Right lobe of liver (tissue), 6 donors: ENCODE measurements around the gene SNRNP48. TPM values are rescaled to one million over a fixed set of nuclear protein-coding genes. Genes with fewer than 3 reads are reported as not detected.

Experiments used
- ATAC-seq, 4 donors: fragments of 200-7000 bp; cut with Tn5 transposase; one replicate each; pipeline ENCODE4 v1.9.1; 2020; ENCODE audit warnings: mild to moderate bottlenecking in 4 of 4, moderate library complexity in 4 of 4
- DNase-seq, 3 donors: peaks; one replicate each; pipeline ENCODE4 v3.0.0-alpha.2; 2020
- H3K27ac ChIP-seq, 3 donors: fragments of 200-600 bp; one replicate each; pipeline ENCODE4 v1.8.0; 2022
- H3K27me3 ChIP-seq, 2 donors: fragments of 200-600 bp; one replicate each; pipeline ENCODE4 v1.8.0; 2022
- H3K36me3 ChIP-seq, 4 donors: fragments of 200-600 bp; sonication (generic) in 1 of 4; one replicate each; pipeline versions ENCODE4 v1.5.1 to v1.8.0; 2017 to 2022; ENCODE audit warnings: control low read depth in 1 of 4
- H3K4me1 ChIP-seq, 4 donors: fragments of 200-600 bp; sonication (generic) in 1 of 4; one replicate each; pipeline versions ENCODE4 v1.5.1 to v1.8.0; 2017 to 2022; ENCODE audit warnings: control low read depth in 1 of 4
- H3K4me3 ChIP-seq, 3 donors: fragments of 200-600 bp; one replicate each; pipeline ENCODE4 v1.8.0; 2022
- H3K9me3 ChIP-seq, 4 donors: fragments of 200-600 bp; sonication (generic) in 1 of 4; one replicate each; pipeline versions ENCODE4 v1.5.1 to v1.8.0; 2017 to 2022; ENCODE audit warnings: control low read depth in 1 of 4
- CTCF ChIP-seq, 4 donors: fragments of 200-600 bp in 3 of 4; fragments of 450-650 bp in 1 of 4; IDR thresholded peaks; one replicate each; pipeline versions ENCODE4 v1.5.1 to v1.8.0; 2016 to 2022; ENCODE audit warnings: antibody characterized with exemption in 4 of 4, mild to moderate bottlenecking in 2 of 4
- POLR2A ChIP-seq: fragments of 450-650 bp; IDR thresholded peaks from one replicate; pipeline ENCODE4 v1.6.1; 2017; ENCODE audit warnings: antibody characterized with exemption, mild to moderate bottlenecking
- WGBS: methylation state at CpG from one replicate; pipeline ENCODE4 v1.1.6; 2018; ENCODE audit warnings: low coverage, low lambda C conversion rate; ENCODE audit not compliant: insufficient coverage; ENCODE audit errors: missing lambda C conversion rate; 5-methylcytosine and 5-hydroxymethylcytosine counted together
- intact Hi-C, 2 donors: fragments of 100-400 bp; cut with DNase I; formaldehyde crosslinking; loops; one replicate each; pipeline versions ENCODE4 v1.11.2 to v1.14.1; 2022
- total RNA-seq, 6 experiments: library from RNA; depleted of rRNA in 2 of 6; stranded (reverse); fragments of >200 nt in 2 of 6; fragmentation: NEBNext Ultra II Directional in 3 of 6; extraction: Animal tissue kit (Norgen Biotek cat#: 25700) in 3 of 6; gene quantifications; one replicate each; pipeline versions ENCODE4 v1.1.0 to v1.2.4, GENCODE V29; 2016 to 2023
- donor health status: DM: no; HTN: yes; CAD: no.
- donor health status: DM: no; HTN: no; CAD: no.
- donor health status: DM: no; HTN: no; CAD: no.
- donor health status: DM: no; HTN: yes; CAD: no.
- donor health status: DM: no; HTN: yes; CAD: no.

The SNRNP48 gene
- total RNA-seq, 6 experiments from 2014 or later, result 4.7 to 13.7 (median 7.0) TPM

DNA sequence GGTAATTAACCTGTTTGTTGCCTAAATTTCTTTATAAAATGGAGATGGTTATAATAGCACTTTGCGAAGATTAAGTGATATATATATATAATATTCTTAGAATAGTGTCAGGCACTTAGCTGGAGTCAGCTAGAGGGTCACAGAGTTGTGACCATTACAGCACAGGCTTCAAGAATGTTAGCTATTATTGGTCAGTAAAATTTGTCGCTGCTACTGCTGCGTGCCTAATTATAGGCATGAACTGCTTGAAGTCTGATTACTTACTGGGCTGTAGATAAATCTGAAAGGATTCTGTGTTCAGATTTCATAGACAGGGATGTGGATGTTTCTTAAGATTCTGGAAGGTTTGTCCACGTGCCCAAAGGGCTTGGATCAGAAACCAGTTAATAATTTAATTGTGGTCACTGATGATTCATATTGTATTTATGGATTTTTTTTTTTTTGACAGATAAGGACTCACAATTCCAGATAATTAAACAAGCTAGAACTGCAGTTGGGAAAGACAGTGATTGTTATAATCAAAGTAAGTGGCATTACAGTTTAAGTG, 4.7 kb downstream of the SNRNP48 start:
- Histone ChIP-seq H3K9me3 (no peaks in the 10 kb centered on the region), H3K36me3 (peaks cover 0 to 43% (median 12%) of the 10 kb centered on the region in 4 donors), H3K4me1 (peaks cover 0 to 14% (median 0%) of the 10 kb centered on the region in 4 donors), H3K4me3 (no peak overlapping the region), H3K27ac (no peak overlapping the region), H3K27me3 (no peaks in the 10 kb centered on the region)
- ATAC-seq (no peak), DNase-seq (no peak)
- TF ChIP-seq POLR2A (no peak), CTCF (IDR thresholded peaks at IDR 0.05) (no peak)
- intact Hi-C loops, result no loop called here
- WGBS, result 88% methylated on average over 4 of the region's 4 CpGs

DNA sequence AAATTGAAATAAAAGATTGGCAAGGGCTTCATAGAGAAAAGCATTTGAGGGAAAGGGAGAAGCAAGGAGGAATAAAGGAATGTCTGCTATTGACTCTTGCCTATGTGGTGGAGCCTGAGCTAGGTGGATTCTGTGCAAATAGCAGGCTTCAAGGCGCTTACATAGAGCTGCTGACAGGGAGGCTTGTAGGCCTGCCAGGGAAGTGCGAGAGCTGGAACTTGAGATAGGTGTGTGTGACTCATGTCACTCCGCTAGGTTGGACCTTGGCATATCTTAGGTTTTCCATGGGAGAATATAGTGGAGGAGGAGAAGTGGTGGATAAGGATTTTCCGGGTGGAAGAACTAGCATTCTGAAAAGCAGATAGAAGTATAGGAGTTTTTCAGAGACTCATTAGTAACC, 14.0 kb downstream of the SNRNP48 start:
- TF ChIP-seq POLR2A (no peak), CTCF (IDR thresholded peaks at IDR 0.05) (no peak)
- ATAC-seq (no peak), DNase-seq (no peak)
- intact Hi-C loops, result no loop called here
- Histone ChIP-seq H3K27me3 (no peaks in the 10 kb centered on the region), H3K4me3 (no peak overlapping the region), H3K9me3 (no peaks in the 10 kb centered on the region), H3K27ac (no peak overlapping the region), H3K4me1 (no peaks in the 10 kb centered on the region), H3K36me3 (peaks cover 0 to 94% (median 34%) of the 10 kb centered on the region in 4 donors)
- 72% methylated on average over 4 of the region's 4 CpGs for WGBS

DNA sequence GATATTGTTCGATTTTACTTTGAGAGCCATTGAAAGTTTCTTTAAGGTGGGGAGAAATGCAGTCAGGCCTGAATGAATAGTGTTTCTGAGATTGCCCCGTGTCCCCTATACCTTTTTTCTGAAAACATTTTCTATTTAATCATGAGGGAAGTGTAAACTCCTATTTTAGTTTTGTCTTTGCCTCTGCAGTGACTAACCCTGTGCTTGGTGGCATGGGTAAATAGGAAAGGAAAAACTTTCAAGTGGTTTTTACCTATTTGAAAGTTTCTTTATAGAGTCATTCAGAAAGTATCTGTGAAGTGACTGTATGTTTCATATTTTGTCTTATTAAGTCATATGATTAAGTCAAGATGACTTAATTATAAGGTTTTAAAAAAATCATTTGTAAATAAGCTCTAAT, 14.5 kb downstream of the SNRNP48 start:
- TF ChIP-seq POLR2A, result no peak
- no peak for TF ChIP-seq CTCF (IDR thresholded peaks at IDR 0.05)
- ATAC-seq (no peak), DNase-seq (no peak)
- no peaks in the 10 kb centered on the region for H3K9me3 ChIP-seq
- H3K36me3 ChIP-seq, result peaks cover 0 to 95% (median 34%) of the 10 kb centered on the region in 4 donors
- no peak overlapping the region for H3K27ac ChIP-seq
- H3K4me1 ChIP-seq, result no peaks in the 10 kb centered on the region
- no peak overlapping the region for H3K4me3 ChIP-seq
- intact Hi-C loops, result no loop called here
- WGBS, result 76% methylated on average over 2 of the region's 2 CpGs
- H3K27me3 ChIP-seq, result no peaks in the 10 kb centered on the region

- WGBS, result 7% methylated on average over 7 of the region's 7 CpGs
- Histone ChIP-seq H3K9me3 (no peaks in the 10 kb centered on the region), H3K4me3 (no peak overlapping the region), H3K4me1 (peaks cover 0 to 6% (median 0%) of the 10 kb centered on the region in 4 donors), H3K36me3 (peaks cover 0 to 14% (median 5%) of the 10 kb centered on the region in 4 donors), H3K27me3 (no peaks in the 10 kb centered on the region), H3K27ac (no peak overlapping the region)
- intact Hi-C loops, result loop anchor here in 1 of 2 donors (10.0 kb wide), 2 partner anchors 191 to 321 kb away; no protein-coding TSS in a partner anchor
- TF ChIP-seq CTCF (IDR thresholded peaks at IDR 0.05), result peak; percentile 71 to 91 (median 80)
- TF ChIP-seq POLR2A, result no peak
- no peak for DNase-seq
- ATAC-seq, result peak; percentile 80 to 84 (median 82)
Measured at GRCh38 chr6:7615611-7616383, 25.8 kb downstream of the SNRNP48 start.
